HL-60 (cell line): Measurements from ENCODE around the gene EIF1AY.
"Not testable (repeated sequence)": the region's sequence is repeated elsewhere in the genome, so short reads cannot be mapped to it uniquely, and the experiment has no call there.

Source experiments
- DNase-seq, 2 experiments: peaks; one replicate each; pipeline ENCODE4 v3.0.0-alpha.2; 2010 to 2020; ENCODE audit warnings: low read depth in 1 of 2, low spot score in 1 of 2
- H3K27ac ChIP-seq: fragments of 250-450 bp; sonication (Bioruptor Pico); replicated peaks from 2 replicates; pipeline ENCODE4 v1.5.1; 2020; ENCODE audit warnings: mild to moderate bottlenecking, moderate library complexity
- H3K27me3 ChIP-seq: fragments of 250-450 bp; sonication (Bioruptor Pico); 2 replicates; pipeline ENCODE4 v1.5.1; 2021; ENCODE audit warnings: mild to moderate bottlenecking, moderate library complexity; ENCODE audit not compliant: insufficient read depth, poor library complexity, severe bottlenecking
- H3K4me3 ChIP-seq: replicated peaks from 2 replicates; pipeline ENCODE4 v1.5.1; 2011; ENCODE audit warnings: mild to moderate bottlenecking, control low read depth, low read length; ENCODE audit not compliant: insufficient read depth
- CTCF ChIP-seq: IDR thresholded peaks from one replicate; pipeline ENCODE4 v1.5.1; 2011; ENCODE audit warnings: low read length, control low read depth, inconsistent platforms; ENCODE audit not compliant: insufficient read depth
- GABPA ChIP-seq: IDR thresholded peaks from 2 replicates; pipeline ENCODE4 v1.6.1; 2012; ENCODE audit warnings: low read depth
- POLR2AphosphoS5 ChIP-seq: IDR thresholded peaks from 2 replicates; pipeline ENCODE4 v1.6.1; 2012; ENCODE audit warnings: low read depth
- REST ChIP-seq: IDR thresholded peaks from 2 replicates; pipeline ENCODE4 v1.6.1; 2012; ENCODE audit warnings: low read depth; ENCODE audit not compliant: insufficient replicate concordance
- SPI1 ChIP-seq: IDR thresholded peaks from 2 replicates; pipeline ENCODE4 v1.6.1; 2012; ENCODE audit warnings: low read depth, mild to moderate bottlenecking, borderline replicate concordance

The EIF1AY gene

DNA sequence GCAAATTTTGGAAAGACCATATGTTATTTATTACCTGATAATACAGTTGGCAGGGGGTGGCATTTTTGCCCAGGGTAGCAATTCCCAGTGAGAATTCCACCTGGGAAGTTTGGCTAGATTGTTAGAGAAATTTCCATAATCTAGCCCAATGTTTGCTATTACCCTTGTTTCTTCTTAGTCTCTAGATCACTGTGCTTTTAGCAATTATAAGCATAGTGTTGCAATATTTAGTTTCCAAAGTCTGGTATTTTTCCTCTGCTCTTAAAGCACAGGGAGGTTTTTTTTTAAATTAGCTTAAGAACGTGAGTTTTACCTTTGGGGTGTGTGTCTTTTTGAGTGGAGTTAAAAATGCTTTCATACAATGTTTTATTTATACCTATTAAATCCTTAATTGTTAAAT, 26.3 kb upstream of the EIF1AY start:
- no peak overlapping the region for H3K27ac ChIP-seq

DNA sequence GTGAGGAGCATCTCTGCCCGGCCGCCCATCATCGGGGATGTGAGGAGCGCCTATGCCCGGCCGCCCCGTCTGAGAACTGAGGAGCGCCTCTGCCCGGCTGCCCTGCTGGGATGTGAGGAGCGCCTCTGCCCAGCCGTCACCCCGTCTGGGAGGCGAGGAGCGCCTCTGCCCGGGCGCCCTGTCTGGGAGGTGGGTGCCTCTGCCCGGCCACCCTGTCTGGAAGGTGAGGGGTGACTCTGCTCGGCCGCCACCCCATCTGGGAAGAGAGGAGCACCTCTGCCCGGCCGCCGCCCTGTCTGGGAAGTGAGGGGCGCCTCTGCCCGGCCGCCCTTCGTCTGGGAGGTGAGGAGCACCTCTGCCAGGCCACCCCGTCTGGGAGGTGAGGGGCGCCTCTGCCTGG, 23.7 kb upstream of the EIF1AY start:
- no peak for DNase-seq
- Histone ChIP-seq H3K27ac (no peak overlapping the region), H3K4me3 (no peak overlapping the region), H3K27me3 (no peaks in the 10 kb centered on the region)
- no peak for TF ChIP-seq POLR2AphosphoS5
- TF ChIP-seq SPI1 = no peak
- no peak for TF ChIP-seq CTCF
- TF ChIP-seq GABPA = no peak
- no peak for TF ChIP-seq REST

More for the DNA sequence above, 26.3 kb upstream of the EIF1AY start:
- Histone ChIP-seq H3K27me3 (no peaks in the 10 kb centered on the region), H3K4me3 (no peak overlapping the region)
- DNase-seq = no peak
- TF ChIP-seq POLR2AphosphoS5 = no peak
- no peak for TF ChIP-seq GABPA
- no peak for TF ChIP-seq REST
- no peak for TF ChIP-seq CTCF

GRCh38 chrY:20552764-20553323, 22.7 kb upstream of the EIF1AY start:
- not testable (repeated sequence) for H3K27ac ChIP-seq, H3K27me3 ChIP-seq, DNase-seq, H3K4me3 ChIP-seq

DNA sequence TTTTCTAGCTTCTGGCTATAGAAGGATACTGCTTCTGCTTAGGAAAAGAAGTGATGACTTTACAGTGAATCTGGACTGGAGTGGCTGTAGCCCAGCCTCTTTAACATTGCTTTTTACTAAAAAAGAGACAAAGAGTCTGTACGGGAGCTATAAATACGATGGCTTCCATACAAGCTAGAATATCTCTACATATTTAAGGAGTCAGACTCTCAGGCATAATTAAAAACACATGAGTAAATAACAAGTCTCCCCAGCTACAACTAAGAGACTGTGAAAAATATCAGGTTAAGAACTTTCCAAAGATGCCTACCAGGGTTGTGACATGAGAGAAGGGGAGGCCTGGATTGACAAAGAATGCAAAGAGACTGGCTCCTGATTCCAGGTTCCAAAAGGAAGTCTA, 19.8 kb upstream of the EIF1AY start:
- DNase-seq = no peak
- TF ChIP-seq CTCF = no peak
- no peak for TF ChIP-seq POLR2AphosphoS5
- TF ChIP-seq GABPA = no peak
- TF ChIP-seq REST = no peak
- TF ChIP-seq SPI1 = no peak
- Histone ChIP-seq H3K27ac (no peak overlapping the region), H3K27me3 (no peaks in the 10 kb centered on the region), H3K4me3 (no peak overlapping the region)
